Suprapubic skin (tissue), 3 donors: Measurements from ENCODE around the gene ABCD3.
"Not testable (repeated sequence)": the region's sequence is repeated elsewhere in the genome, so short reads cannot be mapped to it uniquely, and the experiment has no call there.

ENCODE experiments used
- CTCF ChIP-seq, 2 donors: fragments of 200-600 bp in 1 of 2; fragments of 450-650 bp in 1 of 2; sonication (generic) in 1 of 2; IDR thresholded peaks; one replicate each; pipeline ENCODE4 v1.5.1; 2016 to 2019; ENCODE audit warnings: antibody characterized with exemption in 2 of 2, mild to moderate bottlenecking in 1 of 2, moderate library complexity in 1 of 2
- POLR2A ChIP-seq, 2 donors: fragments of 450-650 bp; IDR thresholded peaks; one replicate each; pipeline ENCODE4 v1.6.1; 2017; ENCODE audit warnings: antibody characterized with exemption in 2 of 2, mild to moderate bottlenecking in 2 of 2, moderate library complexity in 2 of 2

- not testable (repeated sequence) for TF ChIP-seq CTCF, POLR2A (IDR thresholded peaks at IDR 0.05)
These were observed 149.9 kb downstream of the ABCD3 start for GRCh38 chr1:94567975-94568607.
